ENCODE measurements around the gene GPR75.

The GPR75 gene

DNA sequence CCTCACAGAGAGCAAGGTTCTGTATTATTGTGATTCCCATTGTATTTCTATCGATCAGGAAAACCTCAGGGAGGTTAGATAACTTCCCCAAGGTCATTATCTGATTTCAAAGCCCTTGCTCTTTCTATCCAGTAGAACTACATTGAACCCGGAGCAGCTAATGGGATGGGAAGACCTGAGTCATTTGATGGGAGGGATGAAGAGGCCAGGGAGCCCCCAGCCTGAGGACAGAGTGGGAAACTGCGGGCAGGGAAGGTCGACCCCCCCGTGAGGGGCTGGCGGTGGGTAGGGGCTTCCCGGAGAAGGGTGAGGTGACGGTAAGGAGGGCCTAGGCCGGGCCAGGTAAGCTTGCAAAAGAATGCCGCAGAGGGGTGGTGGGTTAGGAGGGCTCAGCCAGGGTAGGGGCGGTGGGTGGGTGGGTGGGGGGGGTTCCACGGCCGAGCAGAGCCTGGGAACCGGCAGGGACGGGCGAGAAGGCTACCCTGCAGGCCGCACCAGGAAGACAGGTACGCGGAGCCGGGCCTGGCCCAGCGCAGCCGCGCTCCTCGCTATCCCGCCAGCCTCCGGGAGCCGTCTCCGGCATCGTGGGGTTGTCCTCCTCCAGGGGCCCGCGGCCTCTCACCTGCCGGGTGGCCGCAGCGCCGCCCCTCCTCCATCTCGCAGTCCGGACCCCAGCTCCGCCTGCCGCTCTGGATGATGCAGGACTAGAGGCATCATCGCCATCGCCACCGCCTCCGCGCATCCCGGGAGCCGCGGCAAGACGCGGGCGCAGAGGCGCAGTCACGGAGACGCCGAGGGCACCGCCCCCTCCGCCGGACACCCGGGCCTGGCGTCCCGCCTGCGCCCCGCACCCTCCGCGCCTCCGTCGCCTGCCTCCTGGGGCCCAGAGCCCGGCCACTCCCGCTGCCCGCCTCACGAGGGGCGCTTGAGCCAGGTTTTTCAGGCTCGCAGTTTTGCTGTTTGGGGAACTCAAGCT lies at the start of gene GPR75:
TSS of gene GPR75 (minus strand) at position 762 of the 976 bp plus-strand sequence. CDS start 5,211 bp downstream, outside the sequence.
- DNase-seq = no peak

DNA sequence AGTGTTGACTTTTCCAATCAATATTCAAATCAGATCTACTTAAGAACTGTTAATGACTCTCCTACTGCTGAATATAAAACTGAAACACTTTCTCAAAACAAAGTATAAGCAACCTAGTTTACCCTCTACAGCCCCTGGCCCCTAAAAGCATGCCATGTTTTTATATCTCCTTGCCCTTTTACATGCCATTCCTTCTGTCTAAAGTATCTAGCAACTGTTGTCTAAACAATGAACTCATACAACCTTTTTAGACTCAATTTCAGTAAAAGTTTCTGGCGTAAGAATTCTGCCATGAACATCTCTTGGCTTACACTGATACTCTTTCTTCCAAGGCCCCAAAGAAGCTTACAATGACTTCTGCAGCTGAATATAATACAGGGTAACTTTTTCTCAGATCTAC lies 47.8 kb upstream of the GPR75 start:
- DNase-seq = no peak

DNA sequence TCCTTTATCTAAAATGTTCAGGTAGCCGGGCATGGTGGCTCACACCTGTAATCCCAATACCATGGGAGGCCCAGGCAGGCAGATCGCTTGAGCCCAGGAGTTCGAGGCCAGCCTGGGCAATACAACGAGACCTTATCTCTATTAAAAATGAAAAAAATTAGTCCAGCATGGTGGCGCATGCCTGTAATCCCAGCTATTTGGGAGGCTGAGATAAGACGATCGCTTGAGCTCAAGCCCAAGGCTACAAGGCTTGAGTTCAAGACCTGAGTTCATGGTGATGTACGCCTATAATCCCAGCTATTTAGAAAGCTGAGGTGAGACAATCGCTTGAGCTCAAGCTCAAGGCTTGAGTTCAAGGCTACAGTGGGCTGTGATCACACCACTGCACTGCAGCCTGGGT lies 45.6 kb upstream of the GPR75 start:
- DNase-seq = no peak

DNA sequence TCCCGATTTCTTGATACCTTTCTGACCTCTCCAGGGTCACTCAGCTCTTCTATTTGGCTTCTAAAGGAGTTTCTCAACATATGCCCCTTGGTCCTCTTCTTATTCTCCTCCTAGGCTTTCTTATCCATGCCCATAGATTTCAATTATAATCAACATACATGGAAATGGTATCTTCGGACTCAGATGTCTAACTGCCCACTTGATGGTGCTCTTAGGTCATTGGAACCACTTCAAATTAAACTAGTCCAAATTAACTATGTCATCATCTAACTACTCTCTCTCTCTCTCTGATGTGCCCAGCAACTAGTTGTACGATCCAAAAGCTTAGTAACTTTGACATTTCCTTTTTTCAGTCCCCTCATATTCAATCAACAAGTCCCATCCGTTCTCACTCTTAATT lies 43.2 kb upstream of the GPR75 start:
- DNase-seq = no peak

DNA sequence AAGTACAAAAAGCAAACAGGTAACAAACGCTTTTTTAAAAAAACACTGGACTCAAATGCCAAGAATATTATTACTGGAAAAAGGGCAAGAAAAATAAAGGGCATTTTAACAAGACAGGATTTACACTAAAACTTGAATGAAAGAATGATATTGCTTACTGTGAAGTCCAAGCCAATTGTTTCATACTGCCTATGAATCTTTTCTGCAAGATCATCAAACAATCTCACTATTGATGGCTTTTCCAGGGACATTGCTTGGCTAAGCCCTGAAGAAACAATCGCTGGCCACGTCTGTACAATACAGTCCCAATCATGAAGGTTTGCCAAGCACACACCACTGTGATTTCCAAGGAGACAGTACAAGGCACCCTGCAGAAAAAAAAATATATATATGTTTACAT lies 41.4 kb upstream of the GPR75 start:
- no peak for DNase-seq

DNA sequence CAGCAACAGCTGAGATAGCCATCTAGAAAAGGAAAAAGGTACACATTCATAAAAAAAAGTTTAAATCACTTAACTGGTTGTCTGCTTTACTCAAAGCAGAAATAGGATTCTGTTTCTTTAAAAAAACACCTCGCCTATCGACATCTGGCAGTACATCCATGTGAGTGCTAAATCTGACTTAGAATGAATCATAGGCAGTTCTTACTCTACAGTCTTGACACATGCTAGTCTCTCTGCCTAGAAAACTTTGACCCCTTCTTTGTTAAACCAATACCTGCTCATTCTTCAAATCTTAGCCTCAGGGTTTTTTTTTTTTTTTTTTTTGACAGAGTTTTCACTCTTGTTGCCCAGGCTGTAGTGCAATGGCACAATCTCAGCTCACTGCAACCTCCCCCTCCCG lies 37.1 kb upstream of the GPR75 start:
- DNase-seq = no peak

DNA sequence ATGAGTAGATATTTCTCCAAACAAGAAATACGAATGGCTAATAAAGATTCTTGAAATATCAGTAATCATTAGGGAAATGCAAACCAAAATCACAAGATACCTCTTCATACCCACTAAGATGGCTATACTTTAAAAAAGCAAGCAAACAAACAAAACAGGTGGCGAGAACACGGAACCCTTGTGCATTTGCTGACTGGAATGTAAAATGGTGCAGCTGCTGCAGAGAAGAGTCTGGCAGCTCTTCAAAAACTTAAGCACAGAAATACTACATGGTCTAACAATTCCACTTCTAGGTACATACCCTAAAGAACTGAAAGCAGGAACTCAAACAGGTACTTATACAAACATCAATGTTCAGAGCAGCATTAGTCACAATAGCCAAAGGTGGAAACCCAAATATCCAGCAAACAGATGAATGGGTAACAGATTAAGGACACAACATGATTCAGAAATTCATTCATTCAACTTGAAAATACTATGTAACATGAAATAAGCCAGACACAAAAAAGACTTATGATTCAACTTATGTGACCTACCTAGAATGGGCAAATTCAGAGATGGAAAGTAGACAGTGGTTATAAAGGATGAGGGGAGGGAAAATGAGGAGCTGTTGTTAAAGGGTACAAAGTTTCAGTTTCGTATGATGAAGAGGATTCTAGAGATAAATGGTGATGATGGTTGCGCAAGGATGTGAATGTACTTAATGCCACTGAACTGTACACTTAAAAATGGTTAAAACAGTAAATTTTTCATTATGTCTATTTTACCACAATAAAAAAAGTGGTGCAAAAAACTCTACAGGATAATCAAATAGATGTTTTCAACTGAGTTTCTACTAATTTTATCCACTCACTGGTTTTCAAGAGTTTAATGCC lies 26.9 kb upstream of the GPR75 start:
- no peak for DNase-seq

DNA sequence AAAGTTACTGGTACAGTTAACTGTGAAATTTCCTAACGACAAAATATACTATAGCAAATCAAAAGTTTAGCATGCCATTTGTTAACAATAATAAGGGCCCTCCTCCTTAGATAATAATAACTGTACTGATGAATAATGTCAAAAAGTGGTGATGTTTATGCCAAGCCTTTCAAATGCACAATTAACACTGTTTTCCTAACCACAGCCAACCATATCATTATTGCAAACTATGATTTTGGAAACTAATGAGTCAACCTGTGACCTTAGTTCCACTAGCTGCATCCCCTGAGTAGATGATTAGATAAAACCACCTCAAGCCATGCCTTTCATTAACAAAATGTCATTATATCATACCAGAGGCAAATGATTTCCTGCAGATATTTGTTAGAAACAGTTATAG lies 25.1 kb upstream of the GPR75 start:
- no peak for DNase-seq

DNA sequence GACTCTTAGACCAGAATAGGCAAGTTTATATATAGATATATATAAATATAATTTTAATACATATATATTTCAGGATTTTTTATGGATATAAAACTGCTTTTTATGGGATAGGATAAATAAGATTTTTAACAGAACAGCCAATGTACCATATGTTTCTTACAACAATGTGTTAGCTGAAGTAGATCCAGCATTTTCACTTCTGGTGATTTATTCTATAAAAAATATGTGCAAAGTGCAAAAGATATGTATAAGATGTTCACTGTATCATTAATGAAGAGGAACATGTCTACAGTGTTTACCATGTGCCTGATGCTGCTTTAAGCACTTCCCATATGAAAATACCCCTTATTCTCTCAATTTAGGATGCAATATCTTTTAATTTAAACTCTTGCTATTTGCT lies 22.2 kb upstream of the GPR75 start:
- no peak for DNase-seq

DNA sequence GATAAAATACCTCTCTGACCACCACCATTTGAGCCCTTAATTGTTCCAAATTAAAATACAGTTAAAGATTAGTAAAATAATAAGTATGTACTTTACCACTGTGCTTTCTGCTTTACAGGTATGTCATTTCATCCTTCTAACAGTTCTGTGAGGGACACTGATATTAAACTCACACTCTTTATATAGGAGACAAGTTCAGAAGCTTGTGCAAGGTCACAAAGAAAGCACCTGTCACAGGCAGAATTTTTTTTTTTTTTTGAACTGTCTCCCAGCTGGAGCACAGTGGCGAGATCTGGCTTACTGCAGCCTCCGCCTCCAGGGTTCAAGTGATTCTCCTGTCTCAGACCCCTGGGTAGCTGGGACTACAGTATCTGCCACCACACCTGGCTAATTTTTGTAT lies 21.6 kb upstream of the GPR75 start:
- DNase-seq = no peak

DNA sequence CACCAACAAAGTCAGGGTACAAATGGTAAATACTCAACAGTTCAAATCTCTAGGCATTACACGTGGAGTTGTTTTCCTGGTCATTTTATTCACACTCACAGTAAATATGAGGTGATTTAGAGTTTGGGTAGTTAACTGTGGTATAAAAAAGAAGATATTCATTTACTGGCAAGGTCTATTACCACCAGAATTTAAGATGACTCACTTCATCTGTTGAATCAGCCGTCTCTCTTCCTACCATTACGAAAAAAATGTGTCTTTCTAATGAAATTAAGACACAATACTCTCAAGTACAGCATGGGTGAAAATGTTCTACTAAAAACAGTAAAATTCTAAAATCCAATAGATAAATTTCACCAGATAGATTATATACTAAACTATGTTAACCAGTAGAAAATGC lies 21.0 kb upstream of the GPR75 start:
- no peak for DNase-seq

DNA sequence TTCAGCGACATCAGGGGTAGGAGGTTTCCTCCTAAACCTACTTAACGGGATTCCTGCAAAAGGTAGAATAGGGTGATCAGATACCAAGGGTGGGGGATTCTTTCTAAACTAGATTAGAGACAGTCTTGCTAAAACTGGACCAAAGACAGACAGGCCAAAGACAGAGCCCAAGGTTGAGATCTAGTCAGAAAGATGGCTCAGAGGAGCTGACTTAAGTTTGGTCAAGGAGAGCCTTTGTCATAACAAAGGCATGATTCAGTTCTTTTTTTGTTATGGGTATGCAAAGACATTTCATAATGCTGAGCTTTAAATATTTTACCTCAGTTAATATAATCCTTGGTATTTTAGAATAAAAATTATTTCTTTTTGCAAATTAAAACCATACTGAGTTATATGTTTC lies 17.8 kb upstream of the GPR75 start:
- no peak for DNase-seq

DNA sequence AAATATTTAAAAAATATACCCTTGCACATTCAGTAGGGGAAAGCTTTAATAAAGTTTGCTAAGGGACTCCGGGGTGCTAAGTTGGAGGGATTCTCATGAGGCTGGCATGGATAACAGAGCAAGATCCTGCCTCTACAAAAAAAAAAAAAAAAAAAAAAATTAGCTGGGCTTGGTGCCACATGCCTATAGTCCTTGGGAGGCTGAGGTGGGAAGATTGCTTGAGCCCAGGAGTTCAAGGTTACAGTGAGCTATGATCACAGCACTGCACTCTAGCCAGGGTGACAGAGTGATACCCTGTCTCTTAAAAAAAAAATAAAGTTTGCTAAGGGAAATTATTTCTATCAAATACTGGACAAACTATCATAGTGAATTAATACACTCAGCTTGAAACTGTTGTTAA lies 17.3 kb upstream of the GPR75 start:
- DNase-seq = no peak

DNA sequence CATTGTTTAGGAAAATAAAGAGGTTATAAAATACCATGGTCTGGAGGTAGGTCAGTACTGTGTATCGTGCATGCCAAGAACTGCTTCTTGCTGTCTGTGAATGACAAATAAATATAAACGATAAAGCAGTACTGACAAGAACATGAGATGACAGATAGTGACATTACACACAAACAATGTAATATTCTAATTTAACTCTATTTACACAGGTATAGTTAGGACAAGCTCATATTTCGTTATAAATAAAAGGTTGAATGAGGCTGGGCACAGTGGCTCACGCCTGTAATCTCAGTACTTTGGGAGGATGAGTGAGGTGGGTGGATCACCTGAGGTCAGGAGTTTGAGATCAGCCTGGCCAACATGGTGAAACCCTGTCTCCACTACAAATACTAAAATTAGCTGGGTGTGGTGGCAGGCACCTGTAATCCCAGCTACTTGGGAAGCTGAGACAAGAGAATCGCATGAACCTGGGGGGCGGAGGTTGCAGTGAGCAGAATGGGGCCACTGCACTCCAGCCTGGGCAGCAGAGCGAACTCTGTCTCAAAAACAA lies 14.7 kb upstream of the GPR75 start:
- no peak for DNase-seq

DNA sequence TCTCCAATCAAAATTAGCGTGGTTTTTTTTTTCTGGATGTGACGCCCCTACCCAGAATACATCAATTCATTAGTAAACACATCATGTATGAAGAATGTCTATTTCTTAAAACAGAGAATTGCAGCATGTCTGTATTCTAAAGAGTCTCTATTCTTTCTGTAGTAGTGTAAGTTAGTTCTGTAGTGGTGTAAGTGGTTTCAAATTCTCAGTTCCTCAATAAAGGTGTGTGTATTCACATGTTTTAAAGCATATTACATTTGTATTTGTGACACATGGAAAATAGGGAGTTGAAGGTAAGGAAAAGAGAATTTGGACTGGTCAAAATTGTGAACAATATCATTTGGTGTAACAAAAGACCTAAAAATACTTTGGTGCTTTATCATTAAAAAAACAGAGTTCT lies 8.0 kb upstream of the GPR75 start:
- no peak for DNase-seq

DNA sequence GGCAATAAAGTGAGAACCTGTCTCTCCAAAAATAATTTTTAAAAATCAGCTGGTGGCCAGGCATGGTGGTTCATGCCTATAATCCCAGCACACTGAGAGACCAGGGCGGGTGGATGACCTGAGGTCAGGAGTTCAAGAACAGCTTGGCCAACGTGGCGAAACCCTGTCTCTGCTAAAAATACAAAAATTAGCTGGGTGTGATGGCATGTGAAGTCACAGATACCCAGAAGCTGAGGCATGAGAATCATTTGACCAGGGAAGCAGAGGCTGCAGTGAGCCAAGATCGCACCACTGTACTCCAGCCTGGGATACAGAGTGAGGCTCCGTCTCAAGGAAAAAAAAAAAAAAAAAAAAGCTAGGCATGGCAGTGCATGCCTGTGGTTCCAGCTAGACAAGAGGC lies 7.4 kb upstream of the GPR75 start:
- no peak for DNase-seq

DNA sequence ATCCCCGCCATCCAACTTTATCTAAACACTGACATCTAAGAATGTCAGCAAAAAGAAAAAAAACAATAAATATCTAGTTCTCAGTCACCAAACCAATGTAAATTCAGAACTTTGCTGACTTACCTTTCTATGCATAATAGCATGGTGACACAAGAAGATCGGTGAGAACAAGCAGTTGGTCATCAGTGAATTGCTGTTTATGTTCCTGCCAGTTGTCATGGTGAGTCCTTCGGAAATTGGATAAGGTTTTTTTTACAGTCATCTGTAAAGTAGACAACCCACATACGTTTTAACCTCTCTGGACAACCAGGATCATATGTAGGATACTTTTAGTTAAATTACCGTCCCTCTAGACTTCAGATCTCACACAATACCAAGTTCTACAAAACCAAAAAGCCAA lies 6.2 kb upstream of the GPR75 start:
- DNase-seq = no peak

DNA sequence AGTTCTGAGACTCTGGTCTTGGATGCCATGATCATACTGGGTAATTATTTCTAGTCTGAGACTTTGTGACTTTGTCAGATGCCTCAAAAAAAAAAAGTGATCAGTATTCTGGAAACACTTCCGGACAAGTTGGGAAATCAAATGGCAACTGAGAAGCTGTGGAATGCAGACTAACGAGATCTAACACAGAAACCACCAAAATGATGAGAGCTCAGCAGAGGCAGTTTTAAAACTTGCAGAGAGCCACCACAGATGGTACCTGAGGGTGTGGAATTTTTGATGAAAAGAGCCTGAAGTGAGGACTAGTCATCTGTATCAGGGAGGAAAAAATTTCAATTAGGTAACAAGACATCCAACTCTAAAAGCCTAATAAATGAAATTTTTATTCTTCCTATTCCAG lies 5.5 kb upstream of the GPR75 start:
- DNase-seq = no peak

DNA sequence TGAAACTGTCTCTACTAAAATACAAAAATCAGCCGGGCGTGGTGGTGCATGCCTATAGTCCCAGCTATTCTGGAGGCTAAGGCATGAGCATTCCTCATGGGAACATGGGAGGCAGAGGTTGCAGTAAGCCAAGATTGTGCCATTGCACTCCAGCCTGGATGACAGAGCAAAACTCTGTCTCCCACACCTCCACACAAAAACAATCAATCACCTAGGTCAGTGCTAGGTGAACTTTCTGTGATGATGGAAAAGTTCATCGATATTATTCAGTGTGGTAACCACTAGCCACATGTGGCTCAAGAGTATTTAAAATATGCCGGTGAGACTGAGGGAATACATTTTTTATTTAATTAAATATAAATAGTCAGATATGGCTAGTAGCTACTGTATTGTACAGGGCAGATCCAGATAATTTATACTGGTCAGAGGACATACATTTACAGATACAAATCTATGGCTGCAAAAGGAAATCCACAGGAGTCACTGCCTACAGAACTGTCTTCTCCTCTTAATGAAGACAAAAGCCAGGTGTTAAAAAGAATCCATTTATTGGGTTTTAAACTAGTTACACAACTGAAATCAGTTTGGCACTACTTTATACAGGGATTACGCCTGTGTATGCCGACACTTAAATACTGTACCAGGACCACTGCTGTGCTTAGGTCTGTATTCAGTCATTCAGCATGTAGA lies 3.9 kb upstream of the GPR75 start:
- DNase-seq = no peak

DNA sequence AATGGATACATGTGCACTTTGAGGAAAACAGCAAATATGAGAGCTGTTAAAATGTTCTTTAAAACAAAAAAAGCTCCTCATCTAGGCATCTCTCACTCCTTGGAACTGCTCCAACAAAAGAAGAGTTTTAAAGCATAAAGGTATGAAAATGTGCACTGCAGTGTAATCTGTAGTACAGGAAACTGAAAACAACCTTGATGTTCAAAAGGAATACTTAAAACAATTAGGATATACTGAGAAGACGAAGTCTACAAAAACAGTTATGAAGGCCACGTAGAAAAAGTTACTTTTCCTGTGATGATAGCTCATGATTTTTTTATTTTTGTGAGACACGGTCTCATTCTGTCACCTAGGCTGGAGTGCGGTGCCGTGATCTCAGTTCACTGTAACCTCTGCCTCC lies 2.1 kb upstream of the GPR75 start:
- DNase-seq = no peak

DNA sequence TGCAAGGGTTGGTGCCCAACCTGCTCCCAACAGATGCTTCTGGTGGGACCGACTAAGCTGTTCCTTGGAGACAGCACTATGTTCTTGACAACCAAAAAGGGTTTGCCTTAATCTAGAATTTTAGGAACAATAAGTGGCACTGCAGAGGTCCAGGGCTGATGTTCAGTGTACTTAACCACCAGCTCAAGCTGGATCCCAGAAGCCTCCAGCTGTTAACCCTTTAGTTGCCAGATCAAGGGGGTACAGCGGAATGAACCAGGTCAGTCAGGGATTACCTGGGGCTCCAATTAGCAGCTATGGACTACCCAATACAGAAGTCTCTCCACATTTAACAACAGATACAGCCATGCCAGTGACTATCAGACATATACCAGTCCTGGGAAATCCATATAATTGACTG lies 3.5 kb downstream of the GPR75 start:
- no peak for DNase-seq

DNA sequence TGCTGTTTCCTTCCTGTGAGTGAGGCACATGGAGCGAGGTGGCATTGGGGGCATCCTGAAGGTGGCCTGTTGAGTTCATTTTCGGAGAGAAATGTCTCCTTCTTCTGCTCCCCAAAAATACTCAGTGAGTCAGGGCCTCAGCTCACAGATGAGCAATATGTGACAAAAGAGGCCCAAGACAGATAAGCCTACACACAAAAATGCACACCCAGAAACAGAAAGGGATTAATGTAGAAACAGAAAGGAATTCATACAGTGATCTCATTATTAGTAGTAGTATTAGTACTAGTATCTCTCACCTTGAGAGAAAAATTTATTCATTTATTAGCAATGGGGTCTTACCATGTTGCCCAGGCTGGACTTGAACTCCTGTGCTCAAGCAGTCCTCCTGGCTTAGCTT lies 5.1 kb downstream of the GPR75 start:
- no peak for DNase-seq

DNA sequence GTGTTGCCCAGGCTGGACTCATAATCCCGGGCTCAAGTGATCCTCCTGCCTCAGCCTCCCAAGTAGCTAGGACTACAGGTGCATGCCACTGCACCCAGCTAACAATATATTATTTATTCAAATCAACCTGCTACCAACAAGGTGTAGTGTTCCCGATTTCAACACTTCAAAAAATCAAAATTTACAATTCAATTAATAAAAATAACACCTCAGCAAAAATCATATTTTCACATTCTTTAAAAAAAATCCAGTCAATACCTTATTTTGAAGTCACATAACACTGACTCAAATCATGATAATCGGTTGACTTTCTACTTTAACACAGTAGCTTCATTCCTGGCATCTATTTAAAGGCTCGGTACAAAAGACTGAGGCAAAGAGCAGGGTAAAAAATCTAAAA lies 7.2 kb downstream of the GPR75 start:
- no peak for DNase-seq

Data from MV-4-11 (cell line).